Parathyroid adenoma (tissue), 2 donors: ENCODE data around the gene DCTD.

Experiments used
- H2AFZ ChIP-seq: fragments of 300-600 bp; sonication (generic); one replicate; pipeline ENCODE4 v1.7.0; 2017; ENCODE audit warnings: antibody characterized with exemption, mild to moderate bottlenecking
- H3K27ac ChIP-seq: fragments of 300-600 bp; sonication (generic); one replicate; pipeline ENCODE4 v1.7.0; 2017
- H3K27me3 ChIP-seq: fragments of 300-600 bp; sonication (generic); one replicate; pipeline ENCODE4 v1.7.0; 2017; ENCODE audit warnings: low read length; ENCODE audit not compliant: control insufficient read depth, insufficient read depth
- H3K36me3 ChIP-seq: fragments of 300-600 bp; sonication (generic); one replicate; pipeline ENCODE4 v1.7.0; 2017; ENCODE audit warnings: low read length; ENCODE audit not compliant: control insufficient read depth, insufficient read depth
- H3K4me1 ChIP-seq: fragments of 300-600 bp; sonication (generic); one replicate; pipeline ENCODE4 v1.7.0; 2017; ENCODE audit warnings: control low read depth
- H3K4me2 ChIP-seq: fragments of 300-600 bp; sonication (generic); one replicate; pipeline ENCODE4 v1.7.0; 2017; ENCODE audit warnings: low read length
- H3K4me3 ChIP-seq: fragments of 300-600 bp; sonication (generic); one replicate; pipeline ENCODE4 v1.7.0; 2017; ENCODE audit warnings: low read depth, low read length
- H3K79me2 ChIP-seq: fragments of 300-600 bp; sonication (generic); one replicate; pipeline ENCODE4 v1.7.0; 2017; ENCODE audit warnings: control low read depth
- H3K9ac ChIP-seq: fragments of 300-600 bp; sonication (generic); one replicate; pipeline ENCODE4 v1.7.0; 2017; ENCODE audit warnings: mild to moderate bottlenecking
- H3K9me3 ChIP-seq: fragments of 300-600 bp; sonication (generic); one replicate; pipeline ENCODE4 v1.7.0; 2017; ENCODE audit warnings: low read length; ENCODE audit not compliant: control insufficient read depth
- TF ChIP-seq, protein P1 (sequence below): fragments of 300-600 bp; sonication (generic); IDR thresholded peaks from one replicate; pipeline ENCODE4 v1.7.0; 2017; ENCODE audit warnings: antibody characterized with exemption, mild to moderate bottlenecking
- donor health status: primary hyperparathyroidism.

The DCTD gene

DNA sequence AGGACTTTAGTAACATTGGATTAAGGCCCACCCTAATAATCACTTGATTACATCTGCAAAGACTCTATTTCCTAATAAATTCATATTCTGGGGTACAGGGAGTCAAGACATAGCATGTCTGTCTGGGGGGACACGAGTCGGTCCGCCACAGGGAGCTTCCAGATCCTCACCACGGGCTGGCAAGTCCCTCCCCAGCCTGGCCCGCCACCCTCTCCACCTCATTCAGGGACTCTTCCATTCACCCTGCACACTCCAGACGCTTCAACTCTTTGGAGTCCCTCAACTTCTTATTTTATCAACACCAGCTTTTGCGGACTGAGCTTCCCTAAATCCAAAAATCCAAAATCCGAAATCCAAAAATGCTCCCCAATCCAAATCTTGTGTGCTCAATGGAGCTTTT is 71.2 kb downstream of the DCTD start:
- TF ChIP-seq, protein P1, sequence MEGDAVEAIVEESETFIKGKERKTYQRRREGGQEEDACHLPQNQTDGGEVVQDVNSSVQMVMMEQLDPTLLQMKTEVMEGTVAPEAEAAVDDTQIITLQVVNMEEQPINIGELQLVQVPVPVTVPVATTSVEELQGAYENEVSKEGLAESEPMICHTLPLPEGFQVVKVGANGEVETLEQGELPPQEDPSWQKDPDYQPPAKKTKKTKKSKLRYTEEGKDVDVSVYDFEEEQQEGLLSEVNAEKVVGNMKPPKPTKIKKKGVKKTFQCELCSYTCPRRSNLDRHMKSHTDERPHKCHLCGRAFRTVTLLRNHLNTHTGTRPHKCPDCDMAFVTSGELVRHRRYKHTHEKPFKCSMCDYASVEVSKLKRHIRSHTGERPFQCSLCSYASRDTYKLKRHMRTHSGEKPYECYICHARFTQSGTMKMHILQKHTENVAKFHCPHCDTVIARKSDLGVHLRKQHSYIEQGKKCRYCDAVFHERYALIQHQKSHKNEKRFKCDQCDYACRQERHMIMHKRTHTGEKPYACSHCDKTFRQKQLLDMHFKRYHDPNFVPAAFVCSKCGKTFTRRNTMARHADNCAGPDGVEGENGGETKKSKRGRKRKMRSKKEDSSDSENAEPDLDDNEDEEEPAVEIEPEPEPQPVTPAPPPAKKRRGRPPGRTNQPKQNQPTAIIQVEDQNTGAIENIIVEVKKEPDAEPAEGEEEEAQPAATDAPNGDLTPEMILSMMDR = no peak
- no peak overlapping the region for H3K4me3 ChIP-seq
- H3K36me3 ChIP-seq = no peaks in the 10 kb centered on the region
- H2AFZ ChIP-seq = no peak overlapping the region
- no peak overlapping the region for H3K4me2 ChIP-seq
- H3K27me3 ChIP-seq = no peaks in the 10 kb centered on the region
- H3K4me1 ChIP-seq = no peaks in the 10 kb centered on the region
- H3K79me2 ChIP-seq = no peaks in the 10 kb centered on the region
- no peak overlapping the region for H3K9ac ChIP-seq
- H3K27ac ChIP-seq = no peak overlapping the region
- no peaks in the 10 kb centered on the region for H3K9me3 ChIP-seq

DNA sequence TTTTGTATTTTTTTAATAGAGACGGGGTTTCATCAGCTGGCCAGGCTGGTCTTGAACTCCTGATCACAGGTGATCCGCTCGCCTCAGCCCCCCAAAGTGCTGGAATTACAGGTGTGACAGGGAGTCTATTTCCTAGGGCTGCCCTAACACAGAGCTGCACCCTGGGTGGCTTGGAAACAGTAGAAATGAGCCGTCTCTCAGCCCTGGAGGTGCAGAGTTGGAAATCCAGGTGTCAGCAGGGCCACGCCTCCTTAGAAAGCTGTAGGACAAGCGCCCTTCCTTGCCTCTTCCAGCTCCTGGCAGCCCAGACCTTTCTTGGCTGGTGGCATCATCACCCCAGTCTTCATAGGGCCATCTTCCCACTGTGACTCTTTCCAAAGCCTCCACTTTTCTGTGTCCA is 71.6 kb downstream of the DCTD start:
- H3K27ac ChIP-seq = no peak overlapping the region
- no peaks in the 10 kb centered on the region for H3K27me3 ChIP-seq

DNA sequence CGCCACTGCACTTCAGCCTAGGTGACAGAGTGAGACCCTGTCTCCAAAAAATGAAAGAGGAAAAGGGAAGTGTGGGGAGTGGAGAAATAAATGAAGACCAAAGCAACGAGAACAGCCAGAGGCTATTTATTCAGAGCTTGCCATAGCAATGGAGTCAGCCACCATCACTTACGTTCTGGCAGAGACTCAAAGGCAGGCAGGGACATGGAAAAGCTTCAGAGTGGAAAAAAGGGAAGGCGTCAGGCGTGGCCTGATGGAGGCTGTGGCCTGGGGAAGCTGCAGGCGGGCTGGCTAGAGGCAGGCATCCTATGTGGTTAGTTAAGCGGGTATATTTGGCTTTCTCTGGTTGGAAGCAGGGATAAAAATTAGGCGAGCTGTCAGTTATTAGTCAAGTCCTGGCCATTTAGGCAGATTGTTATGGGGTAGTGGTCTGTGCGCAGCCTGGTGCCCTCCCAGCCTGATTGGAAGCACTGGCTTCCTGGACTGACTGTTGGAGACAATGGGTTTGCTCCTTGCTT is 73.3 kb downstream of the DCTD start:
- no peak overlapping the region for H3K4me2 ChIP-seq
- no peaks in the 10 kb centered on the region for H3K9me3 ChIP-seq
- H3K79me2 ChIP-seq = no peaks in the 10 kb centered on the region
- no peaks in the 10 kb centered on the region for H3K36me3 ChIP-seq
- no peak overlapping the region for H3K27ac ChIP-seq
- no peaks in the 10 kb centered on the region for H3K4me1 ChIP-seq
- no peaks in the 10 kb centered on the region for H3K27me3 ChIP-seq
- TF ChIP-seq, protein P1 = no peak
- H2AFZ ChIP-seq = no peak overlapping the region
- H3K4me3 ChIP-seq = no peak overlapping the region
- no peak overlapping the region for H3K9ac ChIP-seq

More for the DNA sequence above, 71.6 kb downstream of the DCTD start:
- no peaks in the 10 kb centered on the region for H3K4me1 ChIP-seq
- H2AFZ ChIP-seq = no peak overlapping the region
- TF ChIP-seq, protein P1 = no peak
- no peak overlapping the region for H3K4me2 ChIP-seq
- H3K9me3 ChIP-seq = no peaks in the 10 kb centered on the region
- H3K36me3 ChIP-seq = no peaks in the 10 kb centered on the region
- no peak overlapping the region for H3K9ac ChIP-seq
- H3K79me2 ChIP-seq = no peaks in the 10 kb centered on the region
- H3K4me3 ChIP-seq = no peak overlapping the region

DNA sequence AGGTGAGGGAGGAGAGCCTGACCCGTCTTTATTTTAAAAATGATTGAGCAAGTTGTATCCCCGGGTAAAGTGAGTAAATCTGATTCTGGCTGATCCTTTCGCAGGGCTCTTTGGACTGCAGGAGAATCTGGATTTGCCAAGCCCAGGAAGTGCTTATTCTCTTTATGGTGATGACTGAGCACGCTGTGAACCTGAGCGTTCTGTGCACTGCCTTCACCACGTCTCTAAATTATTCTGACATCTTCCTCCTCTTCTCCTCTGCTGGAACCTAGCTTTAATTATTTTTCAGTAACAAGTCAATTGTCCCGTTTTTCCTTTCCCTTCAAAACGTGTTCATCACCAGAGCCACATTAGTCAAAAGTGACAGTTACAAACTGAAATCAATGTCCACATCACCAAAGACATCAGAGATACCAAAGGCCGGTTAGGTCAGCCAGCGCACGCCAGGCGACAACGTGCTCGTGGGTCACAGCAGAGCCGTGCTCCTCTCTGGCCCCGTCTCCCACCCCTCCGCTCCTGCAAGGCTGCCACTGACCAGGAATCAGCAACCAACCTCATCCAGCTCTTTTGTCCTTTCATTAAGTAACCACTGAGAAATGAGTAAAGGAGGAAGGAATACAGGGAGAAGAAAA is 74.3 kb downstream of the DCTD start:
- Histone ChIP-seq H3K79me2 (no peaks in the 10 kb centered on the region), H3K4me1 (no peaks in the 10 kb centered on the region), H3K27me3 (no peaks in the 10 kb centered on the region), H3K9ac (no peak overlapping the region), H2AFZ (no peak overlapping the region), H3K4me3 (no peak overlapping the region), H3K4me2 (no peak overlapping the region), H3K27ac (no peak overlapping the region), H3K9me3 (no peaks in the 10 kb centered on the region), H3K36me3 (no peaks in the 10 kb centered on the region)
- TF ChIP-seq, protein P1 = no peak

DNA sequence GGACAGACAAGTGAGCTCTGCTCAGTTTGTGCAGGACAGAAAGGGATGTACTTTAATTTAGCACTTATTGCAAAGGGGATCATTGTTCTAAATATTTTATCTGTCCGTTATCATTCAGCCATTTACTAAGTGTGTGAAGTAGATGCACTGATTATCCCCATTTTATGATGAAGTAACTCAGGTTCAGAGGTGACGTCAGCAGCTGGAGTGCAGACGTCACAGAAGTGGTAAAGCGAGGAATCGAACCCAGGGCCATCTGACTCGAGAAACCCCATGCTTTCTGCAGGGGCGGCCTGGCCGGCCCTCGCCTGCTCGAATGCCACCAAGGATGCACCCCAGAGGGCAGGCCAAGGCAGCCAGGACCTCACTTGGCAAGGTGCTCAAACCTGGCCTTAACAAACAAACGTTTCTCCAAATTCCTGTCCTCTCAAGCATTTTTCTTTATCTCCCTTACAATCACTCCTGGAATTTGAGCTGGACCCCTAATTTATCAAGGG is 75.0 kb downstream of the DCTD start:
- Histone ChIP-seq H3K27me3 (no peaks in the 10 kb centered on the region), H2AFZ (no peak overlapping the region), H3K79me2 (no peaks in the 10 kb centered on the region), H3K4me2 (no peak overlapping the region), H3K27ac (no peak overlapping the region), H3K9me3 (no peaks in the 10 kb centered on the region), H3K9ac (no peak overlapping the region), H3K36me3 (no peaks in the 10 kb centered on the region), H3K4me1 (no peaks in the 10 kb centered on the region), H3K4me3 (no peak overlapping the region)
- TF ChIP-seq, protein P1 = no peak
